ENCODE results near the gene GRIA3.

Gene GRIA3

DNA sequence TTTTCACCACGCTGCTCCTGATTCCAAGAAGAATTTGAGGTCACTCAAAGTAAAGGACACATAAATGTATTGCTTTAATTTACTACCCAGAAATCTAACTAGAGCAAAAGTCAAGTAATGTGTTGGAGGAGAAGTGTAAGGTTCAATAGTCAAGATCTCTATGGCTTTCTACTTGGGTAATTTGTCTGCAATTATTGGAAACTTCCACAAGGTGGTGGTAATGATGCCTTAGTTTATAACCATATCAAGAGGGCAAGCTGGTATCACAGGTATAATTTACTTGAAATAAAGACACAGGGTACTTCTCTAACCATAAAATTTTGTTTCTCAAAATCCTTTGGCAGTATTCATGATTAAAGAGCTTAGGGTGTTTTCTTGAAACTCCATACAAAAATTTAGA is 10.2 kb upstream of the GRIA3 start:
- no peak overlapping the region for H3K4me3 Mint-ChIP-seq
- H3K9me3 Mint-ChIP-seq = peaks cover 5% of the 10 kb centered on the region
- no peaks in the 10 kb centered on the region for H3K4me1 Mint-ChIP-seq
- H3K36me3 Mint-ChIP-seq (ENCODE audit: insufficient read depth) = no peaks in the 10 kb centered on the region
- no peaks in the 10 kb centered on the region for H3K27me3 Mint-ChIP-seq
- ATAC-seq (replicated peaks; ENCODE audit: extremely low read depth, poor library complexity, severe bottlenecking) = no peak
- no peak for DNase-seq (ENCODE audit: low spot score in 2 of 2)
- H3K27ac Mint-ChIP-seq (ENCODE audit: low read depth) = no peak overlapping the region

DNA sequence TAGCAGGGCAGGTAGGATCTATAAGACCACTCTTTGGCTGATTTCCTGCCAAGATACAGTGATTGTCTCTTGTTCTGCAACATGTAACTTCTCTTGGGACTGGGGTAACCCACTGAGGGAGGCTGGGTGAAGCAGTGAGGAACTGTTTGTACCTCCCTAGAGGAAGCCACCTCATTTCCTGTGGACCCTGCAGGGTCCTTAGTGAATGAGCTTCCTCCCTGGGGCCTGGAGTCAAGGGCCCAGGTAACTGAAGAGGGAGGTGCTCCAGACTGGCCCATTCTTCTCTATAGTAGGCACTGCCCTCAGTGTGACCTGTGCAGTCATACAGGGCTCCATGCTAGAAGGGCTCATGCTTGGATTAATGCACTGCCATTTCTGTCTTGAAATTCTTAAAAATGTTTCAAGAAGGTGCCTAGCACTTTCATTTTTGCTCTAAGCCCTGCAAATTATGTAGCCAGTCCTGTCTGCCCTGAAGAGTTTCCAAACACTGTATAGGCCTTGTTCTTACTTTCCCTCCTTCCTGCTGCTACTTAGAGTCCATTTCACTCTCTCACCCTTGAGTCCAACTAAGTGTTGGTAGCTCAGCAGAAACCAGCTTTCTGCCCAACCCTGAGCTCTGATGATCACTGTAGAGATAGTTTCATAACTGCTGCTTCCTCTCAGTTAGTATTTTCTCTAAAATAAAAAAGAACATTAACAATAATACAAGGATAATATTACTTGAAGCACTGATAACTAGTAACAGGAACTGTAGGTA is 8.5 kb upstream of the GRIA3 start:
- no peaks in the 10 kb centered on the region for H3K36me3 Mint-ChIP-seq (ENCODE audit: insufficient read depth)
- no peaks in the 10 kb centered on the region for H3K27me3 Mint-ChIP-seq
- no peak overlapping the region for H3K4me3 Mint-ChIP-seq
- DNase-seq (ENCODE audit: low spot score in 2 of 2) (no peak), ATAC-seq (replicated peaks; ENCODE audit: extremely low read depth, poor library complexity, severe bottlenecking) (no peak)
- peaks cover 5% of the 10 kb centered on the region for H3K9me3 Mint-ChIP-seq
- H3K27ac Mint-ChIP-seq (ENCODE audit: low read depth) = no peak overlapping the region
- H3K4me1 Mint-ChIP-seq = no peaks in the 10 kb centered on the region

DNA sequence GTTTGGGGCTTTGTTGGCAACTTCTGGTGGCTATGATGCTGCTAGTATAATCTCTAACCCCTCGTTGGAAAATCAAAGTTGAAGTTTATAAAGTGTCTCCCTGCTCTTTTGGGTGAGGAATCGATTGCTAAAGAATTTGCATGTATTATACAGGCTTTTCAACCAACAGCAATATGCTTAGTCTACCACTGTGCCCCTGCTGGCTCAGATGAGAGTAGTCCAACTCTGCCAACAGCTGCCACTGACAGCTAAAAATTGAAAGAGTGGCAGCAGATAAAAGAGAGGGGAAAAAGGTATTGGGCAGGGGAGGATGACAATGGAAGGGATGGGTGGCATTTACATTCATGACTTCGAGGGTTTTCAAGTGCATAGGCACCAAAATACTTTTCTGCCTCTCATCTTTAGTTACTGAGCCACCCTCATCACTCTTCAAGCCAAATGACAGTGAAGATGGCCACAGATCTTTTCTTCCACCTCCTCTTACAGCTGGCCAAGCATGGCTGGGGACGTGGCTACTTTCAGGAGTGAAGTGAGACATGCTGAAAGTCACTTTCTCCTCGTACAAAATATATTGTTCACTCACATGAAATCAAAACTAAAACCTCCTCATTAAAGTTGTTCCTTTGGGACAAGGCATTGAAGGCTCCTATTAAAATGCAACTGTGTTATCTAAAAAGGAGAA is 2.7 kb upstream of the GRIA3 start:
- ATAC-seq (replicated peaks; ENCODE audit: extremely low read depth, poor library complexity, severe bottlenecking) (no peak), DNase-seq (ENCODE audit: low spot score in 2 of 2) (no peak)
- H3K9me3 Mint-ChIP-seq = peaks cover 4% of the 10 kb centered on the region
- H3K36me3 Mint-ChIP-seq (ENCODE audit: insufficient read depth) = peaks cover 2% of the 10 kb centered on the region
- H3K4me3 Mint-ChIP-seq = no peak overlapping the region
- H3K27ac Mint-ChIP-seq (ENCODE audit: low read depth) = no peak overlapping the region
- H3K27me3 Mint-ChIP-seq = peaks cover 34% of the 10 kb centered on the region
- no peaks in the 10 kb centered on the region for H3K4me1 Mint-ChIP-seq

DNA sequence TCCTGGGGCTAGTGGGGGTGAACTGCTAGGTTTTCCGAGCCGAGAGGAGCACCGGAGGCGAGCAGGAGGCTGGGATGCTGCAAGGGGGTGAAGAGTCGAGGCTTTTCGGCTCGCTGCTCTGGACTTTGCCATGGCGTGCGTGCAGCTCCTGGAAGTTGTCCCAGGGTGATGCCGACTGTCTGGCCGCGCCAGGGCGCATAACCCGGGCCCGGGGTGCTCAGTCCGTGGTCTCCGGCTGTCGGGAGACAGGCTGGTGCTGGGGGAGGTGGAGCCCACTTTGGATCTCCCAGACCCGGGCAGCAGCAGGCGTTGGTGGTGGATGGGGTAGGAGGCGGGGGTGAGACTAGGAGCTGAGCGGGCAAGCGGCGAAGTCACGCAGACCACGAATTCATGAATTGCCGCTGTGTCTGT is 793 bp downstream of the GRIA3 start:
- no peak overlapping the region for H3K4me3 Mint-ChIP-seq
- H3K9me3 Mint-ChIP-seq = peaks cover 4% of the 10 kb centered on the region

DNA sequence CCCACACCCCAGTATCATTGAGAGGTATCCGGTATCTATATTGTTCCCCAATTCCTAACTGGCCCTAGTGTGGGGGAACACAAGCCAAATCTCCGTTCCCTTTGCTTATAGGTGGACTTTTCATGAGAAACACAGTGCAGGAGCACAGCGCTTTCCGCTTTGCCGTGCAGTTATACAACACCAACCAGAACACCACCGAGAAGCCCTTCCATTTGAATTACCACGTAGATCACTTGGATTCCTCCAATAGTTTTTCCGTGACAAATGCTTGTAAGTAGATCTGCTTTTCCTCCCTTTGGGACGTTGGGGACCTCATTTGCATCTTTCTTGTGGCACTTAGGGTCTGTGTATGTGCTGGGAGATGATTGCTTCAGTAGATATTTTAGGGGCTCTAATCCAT is 1.6 kb downstream of the GRIA3 start:
- Mint-ChIP-seq H3K4me3 (no peak overlapping the region), H3K27ac (ENCODE audit: low read depth) (no peak overlapping the region), H3K4me1 (no peaks in the 10 kb centered on the region), H3K36me3 (ENCODE audit: insufficient read depth) (peaks cover 3% of the 10 kb centered on the region), H3K27me3 (peaks cover 41% of the 10 kb centered on the region), H3K9me3 (peaks cover 4% of the 10 kb centered on the region)
- DNase-seq (ENCODE audit: low spot score in 2 of 2) (no peak), ATAC-seq (replicated peaks; ENCODE audit: extremely low read depth, poor library complexity, severe bottlenecking) (no peak)

More for the DNA sequence above, 793 bp downstream of the GRIA3 start:
- H3K36me3 Mint-ChIP-seq (ENCODE audit: insufficient read depth) = peaks cover 3% of the 10 kb centered on the region
- DNase-seq (ENCODE audit: low spot score in 2 of 2) (no peak), ATAC-seq (replicated peaks; ENCODE audit: extremely low read depth, poor library complexity, severe bottlenecking) (no peak)
- H3K4me1 Mint-ChIP-seq = no peaks in the 10 kb centered on the region
- peaks cover 41% of the 10 kb centered on the region for H3K27me3 Mint-ChIP-seq
- H3K27ac Mint-ChIP-seq (ENCODE audit: low read depth) = no peak overlapping the region

DNA sequence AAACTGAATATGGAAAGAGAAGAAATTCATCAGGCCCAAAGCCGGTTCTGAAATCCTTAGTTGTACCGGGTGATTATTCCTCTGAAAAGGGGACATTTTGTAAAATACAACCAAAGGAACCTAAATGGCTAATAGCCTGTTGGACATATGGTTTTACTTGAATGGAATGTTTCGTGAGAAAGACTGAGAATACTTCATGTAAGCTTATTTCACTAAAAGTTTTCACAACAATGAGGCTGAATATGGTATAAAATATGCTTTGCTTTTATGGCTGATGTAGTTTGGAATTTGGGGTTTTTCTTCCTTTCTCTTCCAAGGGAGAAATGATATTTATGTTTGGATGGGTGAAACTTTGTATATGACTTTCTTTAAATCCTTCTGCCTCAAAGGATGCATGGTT is 2.7 kb downstream of the GRIA3 start:
- DNase-seq (ENCODE audit: low spot score in 2 of 2) = no peak
- H3K9me3 Mint-ChIP-seq = peaks cover 4% of the 10 kb centered on the region
- H3K27ac Mint-ChIP-seq (ENCODE audit: low read depth) = no peak overlapping the region
- H3K36me3 Mint-ChIP-seq (ENCODE audit: insufficient read depth) = peaks cover 3% of the 10 kb centered on the region
- no peak overlapping the region for H3K4me3 Mint-ChIP-seq
- no peak for ATAC-seq (replicated peaks; ENCODE audit: extremely low read depth, poor library complexity, severe bottlenecking)
- H3K27me3 Mint-ChIP-seq = peaks cover 41% of the 10 kb centered on the region
- H3K4me1 Mint-ChIP-seq = no peaks in the 10 kb centered on the region

DNA sequence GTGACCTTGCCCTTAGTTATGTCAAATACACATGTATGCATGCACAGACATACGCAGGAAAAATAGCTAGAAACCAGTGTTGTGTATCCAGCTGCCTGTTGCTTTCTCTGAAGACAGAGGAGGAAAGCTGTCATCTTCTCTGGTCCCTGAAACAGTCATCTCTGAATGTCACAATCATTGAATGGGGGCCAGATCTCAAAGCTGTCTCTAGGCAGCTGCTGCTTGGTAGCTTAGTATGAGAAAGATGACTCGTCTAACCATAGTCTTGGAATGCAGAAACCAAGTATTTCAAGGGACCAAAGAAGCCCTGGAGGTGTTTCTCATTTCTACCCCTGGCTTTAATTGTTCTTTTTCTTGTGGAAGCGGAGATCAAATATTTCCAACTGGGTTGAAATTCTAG is 4.0 kb downstream of the GRIA3 start:
- Mint-ChIP-seq H3K4me3 (no peak overlapping the region), H3K27me3 (peaks cover 31% of the 10 kb centered on the region), H3K9me3 (peaks cover 4% of the 10 kb centered on the region), H3K4me1 (no peaks in the 10 kb centered on the region), H3K36me3 (ENCODE audit: insufficient read depth) (peaks cover 3% of the 10 kb centered on the region), H3K27ac (ENCODE audit: low read depth) (no peak overlapping the region)
- no peak for DNase-seq (ENCODE audit: low spot score in 2 of 2)
- no peak for ATAC-seq (replicated peaks; ENCODE audit: extremely low read depth, poor library complexity, severe bottlenecking)

DNA sequence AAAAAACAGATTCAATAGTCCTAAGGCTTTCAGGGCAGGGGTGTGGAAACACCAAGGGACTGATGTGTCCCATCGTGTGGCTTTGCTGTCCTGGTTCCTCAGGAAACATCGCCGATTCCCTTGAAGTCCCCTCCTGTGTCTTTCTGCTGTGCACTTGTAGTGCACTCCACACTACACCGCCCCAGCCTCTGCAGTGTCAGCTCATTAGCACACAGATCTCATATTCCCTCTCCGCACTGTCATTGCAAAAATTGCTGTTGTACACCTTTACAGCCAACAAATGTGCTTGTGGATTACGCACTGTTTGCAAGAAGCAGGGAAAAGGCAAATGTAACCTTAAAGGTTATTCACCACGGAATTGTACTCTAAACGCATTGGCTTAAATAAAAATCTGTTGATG is 5.3 kb downstream of the GRIA3 start:
- ATAC-seq (replicated peaks; ENCODE audit: extremely low read depth, poor library complexity, severe bottlenecking) (no peak), DNase-seq (ENCODE audit: low spot score in 2 of 2) (no peak)
- H3K27me3 Mint-ChIP-seq = peaks cover 18% of the 10 kb centered on the region
- no peaks in the 10 kb centered on the region for H3K9me3 Mint-ChIP-seq
- H3K4me3 Mint-ChIP-seq = no peak overlapping the region
- H3K27ac Mint-ChIP-seq (ENCODE audit: low read depth) = no peak overlapping the region
- no peaks in the 10 kb centered on the region for H3K4me1 Mint-ChIP-seq
- H3K36me3 Mint-ChIP-seq (ENCODE audit: insufficient read depth) = peaks cover 1% of the 10 kb centered on the region

DNA sequence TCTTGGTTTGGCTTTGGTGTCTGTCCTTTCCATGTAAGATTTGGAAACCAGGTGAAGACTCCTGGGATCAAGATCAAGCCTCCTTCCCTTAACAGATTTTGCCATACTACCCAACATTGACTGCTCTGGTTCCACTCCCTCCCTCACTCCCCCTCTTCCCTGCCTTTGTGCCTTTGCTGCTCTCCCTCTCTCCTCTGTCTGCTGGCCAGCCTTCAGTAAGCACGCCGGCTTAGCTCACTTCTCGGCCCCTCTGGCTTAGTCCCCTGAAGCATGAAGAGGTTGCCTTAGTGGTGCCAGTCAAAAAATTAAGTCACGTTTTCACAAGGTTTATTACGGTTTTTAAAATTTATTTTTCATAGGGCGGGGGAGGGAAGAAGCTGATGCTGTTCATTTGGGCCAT is 6.0 kb downstream of the GRIA3 start:
- DNase-seq (ENCODE audit: low spot score in 2 of 2) (no peak), ATAC-seq (replicated peaks; ENCODE audit: extremely low read depth, poor library complexity, severe bottlenecking) (no peak)
- Mint-ChIP-seq H3K27me3 (peaks cover 18% of the 10 kb centered on the region), H3K9me3 (no peaks in the 10 kb centered on the region), H3K4me1 (no peaks in the 10 kb centered on the region), H3K36me3 (ENCODE audit: insufficient read depth) (peaks cover 1% of the 10 kb centered on the region), H3K4me3 (no peak overlapping the region), H3K27ac (ENCODE audit: low read depth) (no peak overlapping the region)

DNA sequence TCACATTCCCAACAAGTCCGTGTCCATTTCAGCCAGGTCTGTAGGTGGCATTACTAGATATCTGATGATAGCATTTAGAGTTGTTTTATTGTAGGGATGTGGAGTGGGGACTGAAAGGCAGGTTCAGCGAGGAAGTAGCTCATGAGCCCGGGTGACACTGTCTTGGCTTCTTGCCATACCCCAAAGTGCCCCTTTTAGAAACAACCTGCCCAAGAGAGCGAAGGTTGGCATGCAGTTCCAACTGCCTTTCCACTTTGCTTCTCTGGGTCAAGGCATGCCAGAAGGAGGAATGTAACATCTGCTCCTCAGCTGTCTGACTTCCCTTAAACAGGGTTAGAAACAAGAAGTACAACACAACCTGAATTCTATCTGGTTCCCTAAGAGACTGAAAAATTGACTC is 9.0 kb downstream of the GRIA3 start:
- DNase-seq (ENCODE audit: low spot score in 2 of 2) = no peak
- ATAC-seq (replicated peaks; ENCODE audit: extremely low read depth, poor library complexity, severe bottlenecking) = no peak
- Mint-ChIP-seq H3K4me1 (no peaks in the 10 kb centered on the region), H3K27ac (ENCODE audit: low read depth) (no peak overlapping the region), H3K9me3 (no peaks in the 10 kb centered on the region), H3K36me3 (ENCODE audit: insufficient read depth) (no peaks in the 10 kb centered on the region), H3K4me3 (no peak overlapping the region), H3K27me3 (no peaks in the 10 kb centered on the region)

DNA sequence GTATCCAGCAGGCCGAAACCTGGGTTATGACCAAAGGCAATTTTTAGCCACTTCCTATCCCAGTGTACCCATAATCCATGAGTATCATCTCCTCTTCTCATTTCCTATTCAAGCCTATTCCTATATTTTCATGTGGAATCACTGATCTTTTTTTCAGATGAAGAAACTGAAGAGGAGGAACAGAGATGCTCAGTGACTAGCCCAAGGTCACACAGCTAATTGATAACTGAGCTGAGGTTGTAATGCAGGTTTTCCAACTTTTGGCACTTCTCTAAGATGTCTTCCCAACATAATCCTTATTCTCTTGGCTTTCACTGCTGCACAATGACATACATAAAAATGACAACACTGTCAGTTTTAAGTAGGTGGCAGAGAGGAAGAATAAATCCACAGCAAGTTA is 15.3 kb downstream of the GRIA3 start:
- Mint-ChIP-seq H3K27me3 (no peaks in the 10 kb centered on the region), H3K9me3 (no peaks in the 10 kb centered on the region), H3K4me3 (no peak overlapping the region), H3K27ac (ENCODE audit: low read depth) (no peak overlapping the region), H3K36me3 (ENCODE audit: insufficient read depth) (no peaks in the 10 kb centered on the region), H3K4me1 (no peaks in the 10 kb centered on the region)
- no peak for DNase-seq (ENCODE audit: low spot score in 2 of 2)
- ATAC-seq (replicated peaks; ENCODE audit: extremely low read depth, poor library complexity, severe bottlenecking) = no peak

DNA sequence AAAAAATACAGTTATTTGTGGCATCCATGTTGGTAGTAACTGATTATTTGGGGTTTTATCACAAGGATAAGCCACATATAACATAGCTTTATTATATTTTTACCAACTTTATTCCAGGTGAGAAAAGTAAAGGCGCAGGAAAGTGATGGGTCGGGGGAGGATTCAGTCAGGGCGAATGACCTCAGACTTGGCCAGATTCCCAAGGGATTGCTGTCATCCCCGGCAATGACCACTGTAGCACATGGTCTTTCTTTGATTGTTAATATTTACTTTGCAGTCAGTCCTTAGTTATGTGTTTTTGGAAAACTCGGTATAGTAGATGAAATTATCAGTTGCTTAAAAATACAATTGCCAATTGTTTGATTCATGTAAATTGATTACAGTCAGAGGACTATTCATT is 17.6 kb downstream of the GRIA3 start:
- H3K27me3 Mint-ChIP-seq = no peaks in the 10 kb centered on the region
- no peak overlapping the region for H3K27ac Mint-ChIP-seq (ENCODE audit: low read depth)
- DNase-seq (ENCODE audit: low spot score in 2 of 2) (no peak), ATAC-seq (replicated peaks; ENCODE audit: extremely low read depth, poor library complexity, severe bottlenecking) (no peak)
- no peaks in the 10 kb centered on the region for H3K36me3 Mint-ChIP-seq (ENCODE audit: insufficient read depth)
- no peak overlapping the region for H3K4me3 Mint-ChIP-seq
- no peaks in the 10 kb centered on the region for H3K4me1 Mint-ChIP-seq
- H3K9me3 Mint-ChIP-seq = no peaks in the 10 kb centered on the region

DNA sequence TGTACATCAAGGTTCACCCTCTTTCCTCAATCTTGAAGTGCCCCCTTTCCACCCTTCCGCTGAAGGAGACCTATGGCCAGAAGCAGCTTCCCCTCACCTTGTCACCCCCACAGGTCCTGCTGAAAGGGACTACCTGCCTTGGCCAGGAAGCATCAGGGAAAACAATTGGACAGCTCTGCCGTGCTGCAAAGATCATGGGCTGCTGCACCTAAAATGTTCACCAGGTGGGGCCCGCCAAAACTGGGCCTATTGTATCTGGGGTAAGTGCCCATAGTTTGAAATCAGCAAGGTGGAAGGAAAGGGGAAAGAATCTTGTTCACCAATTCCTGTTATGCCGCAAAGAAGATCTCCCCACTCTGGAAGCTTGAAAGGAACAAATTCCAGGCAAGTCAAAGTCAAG is 18.4 kb downstream of the GRIA3 start:
- no peak for ATAC-seq (replicated peaks; ENCODE audit: extremely low read depth, poor library complexity, severe bottlenecking)
- Mint-ChIP-seq H3K36me3 (ENCODE audit: insufficient read depth) (no peaks in the 10 kb centered on the region), H3K27me3 (no peaks in the 10 kb centered on the region), H3K9me3 (no peaks in the 10 kb centered on the region), H3K27ac (ENCODE audit: low read depth) (no peak overlapping the region), H3K4me1 (no peaks in the 10 kb centered on the region), H3K4me3 (no peak overlapping the region)
- no peak for DNase-seq (ENCODE audit: low spot score in 2 of 2)

Data from central memory CD8-positive, alpha-beta T cell (primary cell).